Vagina (tissue), 2 donors: Measurements from ENCODE around the gene TOMM22.

Source experiments
- POLR2A ChIP-seq, 2 donors: fragments of 450-650 bp; IDR thresholded peaks; one replicate each; pipeline ENCODE4 v1.6.1; 2017; ENCODE audit warnings: antibody characterized with exemption in 2 of 2, mild to moderate bottlenecking in 2 of 2, moderate library complexity in 2 of 2
- POLR2AphosphoS5 ChIP-seq, 2 donors: sonication (generic); formaldehyde crosslinking; IDR thresholded peaks; one replicate each; pipeline ENCODE4 v1.9.0; 2017; ENCODE audit warnings: antibody characterized with exemption in 2 of 2, mild to moderate bottlenecking in 2 of 2, low read depth in 1 of 2; ENCODE audit not compliant: insufficient read depth in 1 of 2
- TF ChIP-seq, protein P1 (sequence below), 3 experiments: fragments of 450-650 bp in 2 of 3; fragments of 200-600 bp in 1 of 3; sonication (generic) in 1 of 3; IDR thresholded peaks; one replicate each; pipeline ENCODE4 v1.5.1; 2017 to 2019; ENCODE audit warnings: antibody characterized with exemption in 3 of 3, mild to moderate bottlenecking in 2 of 3, moderate library complexity in 2 of 3

DNA sequence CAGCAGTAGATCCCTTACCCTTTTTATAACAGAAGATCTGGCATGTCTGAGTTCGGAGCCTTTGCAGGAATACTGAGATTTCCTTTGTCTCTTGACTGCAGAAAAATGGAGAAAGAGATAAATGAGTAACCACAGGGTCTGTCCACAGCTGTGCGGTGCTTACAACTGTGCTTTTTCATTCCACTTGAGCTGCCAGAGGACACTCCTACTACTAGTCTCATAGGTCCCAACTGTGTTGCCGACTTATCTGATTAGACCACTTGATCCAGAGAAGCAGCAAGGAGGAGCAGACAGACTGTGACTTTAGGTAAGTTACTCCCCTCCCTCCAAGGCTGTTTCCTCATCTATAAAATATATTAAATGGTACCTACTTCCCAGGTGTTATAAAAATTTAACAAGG lies 43.0 kb upstream of the TOMM22 start:
- TF ChIP-seq, protein P1, sequence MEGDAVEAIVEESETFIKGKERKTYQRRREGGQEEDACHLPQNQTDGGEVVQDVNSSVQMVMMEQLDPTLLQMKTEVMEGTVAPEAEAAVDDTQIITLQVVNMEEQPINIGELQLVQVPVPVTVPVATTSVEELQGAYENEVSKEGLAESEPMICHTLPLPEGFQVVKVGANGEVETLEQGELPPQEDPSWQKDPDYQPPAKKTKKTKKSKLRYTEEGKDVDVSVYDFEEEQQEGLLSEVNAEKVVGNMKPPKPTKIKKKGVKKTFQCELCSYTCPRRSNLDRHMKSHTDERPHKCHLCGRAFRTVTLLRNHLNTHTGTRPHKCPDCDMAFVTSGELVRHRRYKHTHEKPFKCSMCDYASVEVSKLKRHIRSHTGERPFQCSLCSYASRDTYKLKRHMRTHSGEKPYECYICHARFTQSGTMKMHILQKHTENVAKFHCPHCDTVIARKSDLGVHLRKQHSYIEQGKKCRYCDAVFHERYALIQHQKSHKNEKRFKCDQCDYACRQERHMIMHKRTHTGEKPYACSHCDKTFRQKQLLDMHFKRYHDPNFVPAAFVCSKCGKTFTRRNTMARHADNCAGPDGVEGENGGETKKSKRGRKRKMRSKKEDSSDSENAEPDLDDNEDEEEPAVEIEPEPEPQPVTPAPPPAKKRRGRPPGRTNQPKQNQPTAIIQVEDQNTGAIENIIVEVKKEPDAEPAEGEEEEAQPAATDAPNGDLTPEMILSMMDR (IDR thresholded peaks at IDR 0.05), result no peak
- no peak for TF ChIP-seq POLR2AphosphoS5 (IDR thresholded peaks at IDR 0.05; ENCODE audit: insufficient read depth in 1 of 2, low read depth in 1 of 2)
- TF ChIP-seq POLR2A (IDR thresholded peaks at IDR 0.05), result no peak
